ENCODE measurements around the gene PEBP1.

Gene PEBP1

DNA sequence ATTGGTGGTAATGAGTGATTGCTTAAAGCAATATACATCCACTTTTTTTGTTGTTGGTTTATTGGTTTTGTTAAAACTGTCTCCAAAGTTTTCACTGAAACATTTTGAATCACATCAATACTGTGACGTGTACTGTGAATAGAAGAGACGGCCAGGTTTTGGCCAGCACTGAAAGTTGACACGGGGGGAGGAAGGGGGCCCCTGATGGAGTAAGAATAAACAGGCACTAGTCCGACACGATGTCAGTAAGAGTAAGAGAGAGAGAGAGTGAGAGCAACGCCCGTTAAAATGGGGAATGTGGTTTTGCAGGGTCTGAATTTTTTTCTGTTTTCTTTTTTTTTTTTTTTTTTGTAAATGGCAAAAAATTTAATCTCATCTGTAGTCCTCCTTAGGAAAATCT, 14.7 kb downstream of the PEBP1 start:
- no peak overlapping the region for H3K27ac ChIP-seq
- TF ChIP-seq ZFX (IDR thresholded peaks at IDR 0.05; ENCODE audit: borderline replicate concordance) = no peak

DNA sequence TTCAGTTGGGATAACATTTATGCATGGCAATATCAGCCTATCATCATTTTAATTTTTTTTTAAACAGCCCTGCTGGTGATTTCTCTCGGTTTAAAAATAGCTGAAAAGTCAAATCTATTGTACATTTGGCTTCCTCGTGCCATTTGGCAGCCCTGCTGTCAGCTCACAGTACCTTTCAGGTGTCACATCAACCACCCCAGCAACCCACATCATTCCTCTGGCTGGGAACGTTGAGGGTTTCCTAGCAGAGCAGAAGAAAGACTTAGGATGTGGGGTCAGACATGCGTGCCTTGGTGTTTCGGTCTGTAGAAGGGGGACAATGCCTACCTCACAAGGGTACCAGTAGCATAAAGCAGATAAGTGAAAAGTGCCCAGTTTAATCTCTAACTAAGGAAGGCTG, 15.8 kb downstream of the PEBP1 start:
- 0 out of 2 replicates have a peak overlapping the region, but pooled peaks have one; percentile 2 for H3K27ac ChIP-seq
- TF ChIP-seq, protein P1, sequence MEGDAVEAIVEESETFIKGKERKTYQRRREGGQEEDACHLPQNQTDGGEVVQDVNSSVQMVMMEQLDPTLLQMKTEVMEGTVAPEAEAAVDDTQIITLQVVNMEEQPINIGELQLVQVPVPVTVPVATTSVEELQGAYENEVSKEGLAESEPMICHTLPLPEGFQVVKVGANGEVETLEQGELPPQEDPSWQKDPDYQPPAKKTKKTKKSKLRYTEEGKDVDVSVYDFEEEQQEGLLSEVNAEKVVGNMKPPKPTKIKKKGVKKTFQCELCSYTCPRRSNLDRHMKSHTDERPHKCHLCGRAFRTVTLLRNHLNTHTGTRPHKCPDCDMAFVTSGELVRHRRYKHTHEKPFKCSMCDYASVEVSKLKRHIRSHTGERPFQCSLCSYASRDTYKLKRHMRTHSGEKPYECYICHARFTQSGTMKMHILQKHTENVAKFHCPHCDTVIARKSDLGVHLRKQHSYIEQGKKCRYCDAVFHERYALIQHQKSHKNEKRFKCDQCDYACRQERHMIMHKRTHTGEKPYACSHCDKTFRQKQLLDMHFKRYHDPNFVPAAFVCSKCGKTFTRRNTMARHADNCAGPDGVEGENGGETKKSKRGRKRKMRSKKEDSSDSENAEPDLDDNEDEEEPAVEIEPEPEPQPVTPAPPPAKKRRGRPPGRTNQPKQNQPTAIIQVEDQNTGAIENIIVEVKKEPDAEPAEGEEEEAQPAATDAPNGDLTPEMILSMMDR (IDR thresholded peaks at IDR 0.05) = no peak
- no peak for TF ChIP-seq ZFX (IDR thresholded peaks at IDR 0.05; ENCODE audit: borderline replicate concordance)

DNA sequence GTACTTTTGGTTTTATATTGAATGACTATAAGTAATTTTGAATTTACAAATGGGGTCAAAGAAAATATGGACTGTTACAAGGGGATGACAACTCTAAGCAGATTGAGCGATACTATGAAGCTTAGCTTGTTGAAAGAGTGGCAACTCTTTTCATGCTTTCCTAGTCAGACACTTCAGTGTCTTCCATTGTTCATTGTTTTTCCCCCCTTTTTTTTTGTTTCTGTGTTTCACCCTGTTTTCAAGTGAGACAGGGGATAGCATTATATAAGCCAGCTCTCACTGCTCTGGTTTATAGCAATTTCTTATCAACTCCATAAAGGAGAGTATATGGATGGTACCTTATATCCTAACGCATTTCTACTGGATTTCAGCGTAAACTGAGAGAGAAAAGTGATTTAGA, 24.6 kb downstream of the PEBP1 start:
- no peak overlapping the region for H3K27ac ChIP-seq
- TF ChIP-seq, protein P1 (IDR thresholded peaks at IDR 0.05) = no peak
- no peak for TF ChIP-seq ZFX (IDR thresholded peaks at IDR 0.05; ENCODE audit: borderline replicate concordance)

DNA sequence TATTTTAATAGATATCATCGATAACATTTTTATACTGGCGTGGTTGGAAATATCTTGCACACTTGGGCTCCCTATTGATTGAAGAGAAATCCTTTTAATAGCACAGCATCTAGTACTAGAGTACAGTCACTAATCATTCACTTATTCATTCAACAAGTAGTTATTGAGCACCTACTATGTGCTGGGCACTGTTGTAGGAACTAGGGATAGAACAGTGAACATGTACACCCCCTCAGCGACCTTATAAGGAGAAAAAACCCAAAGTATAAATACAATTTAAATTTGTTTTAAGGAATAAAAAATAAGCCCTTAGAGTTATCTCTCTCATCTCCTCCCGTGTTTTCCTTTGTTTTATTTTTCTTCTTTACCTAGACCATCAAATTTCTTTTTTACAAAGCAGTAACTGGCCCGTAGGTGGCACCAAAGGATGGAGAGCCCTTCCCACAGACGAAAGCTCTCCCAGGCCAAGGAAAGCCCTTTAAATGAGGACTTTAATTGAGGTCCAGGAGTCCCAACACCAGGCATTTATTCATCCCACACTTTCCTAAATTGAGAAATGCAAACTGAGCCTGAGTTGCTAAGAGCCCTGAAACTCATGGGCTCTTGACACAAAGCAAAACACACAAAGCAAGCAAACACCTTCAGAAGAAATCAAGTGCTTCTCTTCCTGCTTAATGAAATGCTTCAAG, 29.0 kb downstream of the PEBP1 start:
- no peak overlapping the region for H3K27ac ChIP-seq
- TF ChIP-seq ZFX (IDR thresholded peaks at IDR 0.05; ENCODE audit: borderline replicate concordance) = no peak
- TF ChIP-seq, protein P1 (IDR thresholded peaks at IDR 0.05) = peak; percentile 86

DNA sequence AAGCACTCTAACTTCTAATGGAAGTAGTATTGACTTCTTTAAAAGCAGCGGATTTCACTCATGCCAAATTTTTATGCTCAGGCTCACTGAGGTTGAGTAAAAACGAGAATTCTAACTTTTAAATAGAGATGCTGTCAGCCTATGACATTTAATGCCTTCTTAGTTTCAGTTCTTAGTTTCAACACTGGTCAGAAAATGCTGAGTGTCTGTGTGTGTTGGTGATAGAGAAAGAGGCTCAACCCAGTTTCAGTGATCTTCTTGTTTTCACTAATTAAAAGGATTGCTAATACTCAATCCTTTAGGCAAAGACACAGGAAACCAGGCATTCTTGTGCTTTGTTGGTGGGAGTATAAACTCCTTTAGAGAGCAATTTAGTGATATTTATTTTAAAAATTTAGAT, 31.0 kb downstream of the PEBP1 start:
- TF ChIP-seq, protein P1 (IDR thresholded peaks at IDR 0.05) = no peak
- TF ChIP-seq ZFX (IDR thresholded peaks at IDR 0.05; ENCODE audit: borderline replicate concordance) = no peak
- H3K27ac ChIP-seq = no peak overlapping the region

DNA sequence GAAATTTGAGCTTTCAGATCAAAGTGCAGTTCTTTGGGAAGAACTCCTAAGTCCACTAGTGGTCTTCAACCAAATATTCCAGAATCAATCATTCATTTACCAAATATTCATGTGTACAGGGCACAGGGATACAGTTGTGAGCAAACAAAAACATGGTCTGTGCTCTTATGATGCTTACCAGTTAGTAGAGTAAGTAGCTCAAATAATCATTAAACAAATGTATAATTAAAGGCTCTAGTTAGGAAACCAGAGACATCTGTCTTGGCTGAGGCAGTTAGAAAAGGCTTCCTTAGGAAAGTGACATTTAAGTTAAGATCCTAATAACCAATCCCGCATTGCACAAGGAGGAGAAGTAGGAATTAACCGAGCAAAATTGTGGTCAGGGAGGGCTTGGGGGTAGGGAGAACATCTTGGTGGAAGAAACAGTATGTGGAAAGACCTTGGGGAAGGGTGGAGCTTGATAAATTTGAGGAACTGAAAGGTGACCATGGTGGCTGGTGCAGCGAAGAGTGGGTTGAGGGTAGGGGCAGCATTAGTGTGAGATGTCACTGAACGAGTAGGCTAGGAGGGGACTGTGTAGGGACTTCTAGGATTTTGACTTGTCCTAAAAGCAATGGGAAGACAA, 40.0 kb downstream of the PEBP1 start:
- H3K27ac ChIP-seq = no peak overlapping the region
- TF ChIP-seq, protein P1 (IDR thresholded peaks at IDR 0.05) = no peak
- TF ChIP-seq ZFX (IDR thresholded peaks at IDR 0.05; ENCODE audit: borderline replicate concordance) = no peak

DNA sequence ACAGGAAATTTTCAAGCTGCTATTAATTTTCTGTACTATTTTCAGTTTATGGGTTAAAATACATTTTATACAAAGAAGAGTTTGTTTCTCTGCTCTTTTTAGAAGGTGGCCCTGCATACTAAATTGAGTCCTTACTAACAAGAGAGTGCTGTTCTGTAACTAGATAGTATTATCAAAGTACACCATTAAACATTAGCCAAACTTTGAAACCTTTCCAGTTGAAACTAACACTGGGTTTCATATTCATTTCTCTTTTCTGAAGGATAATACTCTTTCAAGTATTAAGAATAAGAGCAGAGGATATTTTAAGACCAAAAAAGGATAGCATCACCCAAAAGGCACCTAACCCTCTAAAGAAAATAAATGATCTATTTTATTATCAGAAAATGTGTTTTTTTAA, 47.2 kb downstream of the PEBP1 start:
- TF ChIP-seq ZFX (IDR thresholded peaks at IDR 0.05; ENCODE audit: borderline replicate concordance) = no peak
- TF ChIP-seq, protein P1 (IDR thresholded peaks at IDR 0.05) = no peak
- H3K27ac ChIP-seq = peak overlapping the region; percentile 7
